ENCODE data around the gene FOXL2NB.
A peak's percentile ranks its signal among the peaks of the same experiment; 100 is the strongest.

The FOXL2NB gene

DNA sequence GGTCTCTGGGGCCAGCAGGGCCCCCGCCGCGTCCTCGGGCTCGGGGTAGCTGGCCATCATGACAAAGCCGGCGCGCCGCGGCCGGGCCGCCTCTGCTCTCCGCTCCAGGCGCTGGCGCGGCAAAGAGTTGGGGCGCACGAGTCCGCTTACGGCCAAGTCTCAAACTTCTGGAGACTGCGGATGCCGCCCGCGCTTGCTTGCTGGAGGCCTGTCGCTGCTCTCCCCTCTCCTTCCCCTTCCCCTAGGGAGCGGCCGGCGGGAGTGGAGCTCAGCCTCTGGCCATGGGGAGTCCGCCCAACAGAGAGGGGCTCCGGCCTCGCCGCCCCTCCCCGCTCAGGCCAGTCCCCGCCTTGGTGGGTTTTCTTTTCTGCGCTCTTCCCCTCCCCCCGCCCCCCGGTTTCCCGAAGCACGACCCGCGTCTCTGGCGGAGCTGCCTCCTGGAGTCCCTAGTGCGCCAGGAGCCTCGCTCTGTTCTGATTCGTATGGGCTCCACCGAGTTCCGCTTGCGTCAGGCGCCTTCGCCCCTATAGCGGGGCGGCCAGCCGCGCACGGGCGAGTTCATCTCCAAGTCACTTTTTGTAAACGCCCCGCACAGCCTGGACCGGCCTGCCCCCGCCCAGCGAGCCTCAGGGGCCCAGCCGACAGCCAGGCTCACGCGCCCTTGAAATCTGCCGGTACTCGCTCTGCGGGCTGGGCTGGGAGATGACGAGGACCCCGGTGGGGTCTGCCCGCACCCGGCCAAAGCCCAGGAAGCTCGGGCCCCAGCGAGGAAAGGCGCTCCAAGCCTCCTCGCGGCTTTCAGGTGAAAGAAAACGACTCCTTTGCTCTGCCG lies at the start of gene FOXL2NB, which contains the start of gene FOXL2:
FOXL2NB (plus strand) TSS at position 555 of the 832 bp plus-strand sequence; CDS start at position 703, 148 bp downstream.
FOXL2 (minus strand) TSS at position 475 of the 832 bp plus-strand sequence; CDS start at position 60, 415 bp downstream.
- TF ChIP-seq, protein P1, sequence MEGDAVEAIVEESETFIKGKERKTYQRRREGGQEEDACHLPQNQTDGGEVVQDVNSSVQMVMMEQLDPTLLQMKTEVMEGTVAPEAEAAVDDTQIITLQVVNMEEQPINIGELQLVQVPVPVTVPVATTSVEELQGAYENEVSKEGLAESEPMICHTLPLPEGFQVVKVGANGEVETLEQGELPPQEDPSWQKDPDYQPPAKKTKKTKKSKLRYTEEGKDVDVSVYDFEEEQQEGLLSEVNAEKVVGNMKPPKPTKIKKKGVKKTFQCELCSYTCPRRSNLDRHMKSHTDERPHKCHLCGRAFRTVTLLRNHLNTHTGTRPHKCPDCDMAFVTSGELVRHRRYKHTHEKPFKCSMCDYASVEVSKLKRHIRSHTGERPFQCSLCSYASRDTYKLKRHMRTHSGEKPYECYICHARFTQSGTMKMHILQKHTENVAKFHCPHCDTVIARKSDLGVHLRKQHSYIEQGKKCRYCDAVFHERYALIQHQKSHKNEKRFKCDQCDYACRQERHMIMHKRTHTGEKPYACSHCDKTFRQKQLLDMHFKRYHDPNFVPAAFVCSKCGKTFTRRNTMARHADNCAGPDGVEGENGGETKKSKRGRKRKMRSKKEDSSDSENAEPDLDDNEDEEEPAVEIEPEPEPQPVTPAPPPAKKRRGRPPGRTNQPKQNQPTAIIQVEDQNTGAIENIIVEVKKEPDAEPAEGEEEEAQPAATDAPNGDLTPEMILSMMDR (IDR thresholded peaks at IDR 0.05; ENCODE audit: low read depth, low read length) = no peak
- DNase-seq (ENCODE audit: extremely low read depth, low read depth) = peak; percentile 42

DNA sequence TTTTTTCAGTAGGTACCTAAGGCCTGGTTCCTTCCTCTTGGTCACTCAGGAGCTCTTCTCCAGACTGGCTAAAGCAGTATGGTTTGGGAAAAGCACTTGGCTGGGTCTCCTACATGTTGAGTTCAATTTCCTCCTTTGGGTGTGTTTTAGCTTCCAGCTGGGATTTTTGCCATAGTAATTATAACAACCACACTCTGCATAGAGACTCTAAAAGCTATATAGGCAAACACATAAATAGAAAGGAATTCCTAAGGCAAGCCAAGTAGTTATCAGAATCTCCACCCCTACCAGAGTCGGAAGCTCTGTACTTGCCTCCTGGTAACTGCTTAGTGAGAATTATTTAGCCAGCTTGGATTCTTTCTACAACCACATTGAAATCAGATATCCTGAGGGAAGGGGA lies 48.7 kb upstream of the FOXL2NB start:
- peak; percentile 48 for DNase-seq (ENCODE audit: extremely low read depth, low read depth)
- TF ChIP-seq, protein P1 (IDR thresholded peaks at IDR 0.05; ENCODE audit: low read depth, low read length) = no peak

DNA sequence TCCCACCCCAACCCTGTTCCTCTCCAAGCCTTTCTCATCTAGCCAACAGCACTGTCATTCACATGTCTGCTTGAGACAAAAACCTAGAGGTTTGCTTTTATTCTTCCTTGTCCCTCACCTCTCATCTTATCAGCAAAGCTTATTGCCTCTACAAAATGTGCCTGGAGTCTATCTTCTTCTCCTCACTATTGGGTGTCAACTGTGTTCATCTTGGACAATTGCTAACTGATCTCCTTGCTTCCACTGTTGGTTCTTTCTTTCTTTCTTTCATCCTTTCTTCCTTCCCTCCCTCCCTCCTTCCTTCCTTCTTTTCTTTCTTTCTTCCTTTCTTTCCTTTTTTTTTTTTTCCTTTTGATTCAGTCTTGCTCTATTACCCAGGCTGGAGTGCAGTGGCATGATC lies 48.3 kb upstream of the FOXL2NB start:
- DNase-seq (ENCODE audit: extremely low read depth, low read depth) = no peak
- TF ChIP-seq, protein P1 (IDR thresholded peaks at IDR 0.05; ENCODE audit: low read depth, low read length) = no peak

DNA sequence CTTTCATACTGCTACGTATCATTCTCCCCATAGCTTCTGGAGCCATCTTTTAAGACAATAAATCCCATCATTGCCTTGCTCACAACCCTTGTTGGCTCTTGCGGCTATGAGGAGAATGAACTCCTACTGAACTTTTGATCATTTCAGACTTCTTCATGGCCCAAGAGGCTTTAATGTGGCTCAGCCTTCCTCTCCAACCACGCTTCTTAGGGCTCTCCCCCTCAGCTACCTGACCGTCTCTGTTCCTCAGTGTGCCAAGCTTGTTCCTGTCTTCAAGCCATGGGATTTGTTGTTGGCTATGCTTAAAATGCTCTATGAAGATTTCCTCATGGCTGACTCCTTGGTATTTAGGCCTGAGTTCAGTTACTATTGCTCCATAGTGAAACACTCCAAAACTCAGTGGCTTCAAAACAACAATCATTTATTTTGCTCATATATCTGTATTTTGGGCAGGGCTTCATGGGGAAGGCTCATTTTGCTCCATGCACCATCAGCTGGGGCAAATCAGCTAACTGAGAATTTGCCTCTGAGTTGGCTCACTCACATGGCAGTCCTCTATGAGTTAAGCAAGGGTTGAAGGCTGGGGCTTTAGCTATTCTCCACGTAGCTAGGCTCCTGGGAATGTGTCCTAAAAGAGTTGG lies 47.5 kb upstream of the FOXL2NB start:
- TF ChIP-seq, protein P1 (IDR thresholded peaks at IDR 0.05; ENCODE audit: low read depth, low read length) = no peak
- DNase-seq (ENCODE audit: extremely low read depth, low read depth) = no peak

DNA sequence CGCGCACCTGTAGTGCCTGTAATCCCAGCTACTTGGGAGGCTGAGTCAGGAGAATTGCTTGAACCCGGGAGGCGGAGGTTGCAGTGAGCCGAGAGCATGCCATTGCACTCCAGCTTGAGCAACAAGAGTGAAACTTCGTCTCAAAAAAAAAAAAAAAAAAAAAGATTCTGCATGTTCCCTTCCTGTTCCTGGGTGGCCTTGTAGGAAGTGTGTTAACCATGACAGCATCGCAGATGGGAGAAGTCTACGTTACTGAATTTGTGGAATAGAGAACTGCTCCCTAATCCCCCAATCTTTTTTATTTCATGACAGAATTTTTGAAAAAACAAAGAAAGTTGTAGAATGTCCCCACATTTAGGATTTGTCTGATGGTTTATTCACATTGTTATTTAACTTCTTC lies 45.5 kb upstream of the FOXL2NB start:
- TF ChIP-seq, protein P1 (IDR thresholded peaks at IDR 0.05; ENCODE audit: low read depth, low read length) = no peak
- no peak for DNase-seq (ENCODE audit: extremely low read depth, low read depth)

DNA sequence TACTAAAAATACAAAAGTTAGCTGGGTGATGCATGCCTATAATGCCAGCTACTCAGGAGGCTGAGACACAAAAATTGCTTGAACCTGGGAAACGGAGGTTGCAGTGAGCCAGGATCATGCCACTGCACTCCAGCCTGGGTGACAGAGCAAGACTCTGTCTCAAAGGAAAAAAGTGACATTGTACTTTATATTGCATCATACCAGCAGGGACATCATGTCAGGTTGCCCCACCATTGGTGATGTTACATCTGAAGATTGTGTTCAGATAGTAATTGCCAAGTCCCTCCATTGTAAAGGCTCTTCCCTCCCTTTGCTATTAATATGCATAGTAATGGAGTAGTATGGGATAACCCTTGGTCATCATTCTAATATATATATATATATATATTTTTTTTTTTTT lies 44.8 kb upstream of the FOXL2NB start:
- TF ChIP-seq, protein P1 (IDR thresholded peaks at IDR 0.05; ENCODE audit: low read depth, low read length) = no peak
- no peak for DNase-seq (ENCODE audit: extremely low read depth, low read depth)

DNA sequence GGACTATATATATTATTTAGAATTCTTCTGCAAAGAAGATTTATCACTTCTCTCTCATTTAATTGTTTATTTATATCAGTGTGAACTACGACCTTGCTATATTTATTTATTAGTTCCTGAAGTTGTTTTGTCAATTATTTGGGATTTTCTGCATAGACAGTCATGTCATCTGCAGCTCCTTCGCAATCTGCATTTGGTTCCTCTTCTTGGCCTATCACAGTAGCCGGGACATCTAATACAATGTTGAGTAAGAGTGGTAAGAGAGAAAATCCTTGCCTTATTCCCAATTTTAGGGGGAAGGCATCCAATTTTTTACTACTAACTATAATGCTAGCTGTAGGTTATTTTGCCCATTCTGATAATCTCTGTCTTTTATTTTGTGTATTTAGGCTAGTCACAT lies 39.5 kb upstream of the FOXL2NB start:
- no peak for DNase-seq (ENCODE audit: extremely low read depth, low read depth)
- TF ChIP-seq, protein P1 (IDR thresholded peaks at IDR 0.05; ENCODE audit: low read depth, low read length) = no peak
